Measurements from ENCODE around the gene CSF3.

CSF3 gene

DNA sequence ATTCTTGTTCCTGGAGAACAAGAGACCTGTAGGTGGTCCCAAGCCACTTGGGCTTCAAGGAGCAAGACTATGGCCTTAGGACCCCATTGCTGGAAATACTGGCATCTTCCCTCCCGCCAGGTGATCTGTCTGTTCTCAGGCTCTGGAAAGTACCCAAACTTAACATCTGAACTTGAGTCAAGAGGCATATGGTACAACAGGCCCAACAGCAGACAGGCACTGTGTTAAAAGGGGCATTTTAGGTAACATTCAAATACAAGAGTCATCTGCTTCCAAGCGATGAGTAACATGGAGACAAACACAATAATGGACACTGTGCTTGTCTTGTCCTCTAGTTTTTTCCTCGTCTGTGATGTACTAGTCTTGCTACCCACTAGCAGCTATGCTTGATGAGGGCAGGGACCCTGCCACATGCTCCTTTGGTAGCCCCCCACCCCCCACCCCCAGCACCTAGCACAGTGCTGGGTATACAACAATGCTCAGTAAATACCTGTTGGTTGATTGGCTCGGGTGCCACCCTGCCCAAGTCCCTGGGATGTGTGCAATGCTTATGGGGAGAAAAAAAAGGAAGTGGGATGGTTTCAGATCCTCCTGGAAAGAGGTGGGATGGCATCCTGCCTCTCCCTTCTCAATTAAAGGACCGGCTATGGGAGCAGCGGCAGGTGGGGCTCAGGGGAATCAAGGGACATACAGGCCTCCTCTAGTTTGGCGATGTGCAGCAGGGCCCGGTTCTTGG lies 19.4 kb downstream of the CSF3 start:
- no peak for DNase-seq (ENCODE audit: low read depth, low spot score)
- Histone ChIP-seq H3K36me3 (ENCODE audit: insufficient read depth, insufficient read length, low read length) (peaks cover 69% of the 10 kb centered on the region), H3K9ac (ENCODE audit: insufficient read length, low read depth) (peak overlapping the region; percentile 65), H3K4me3 (ENCODE audit: insufficient read length, low read depth) (no peak overlapping the region), H3K9me3 (ENCODE audit: insufficient read depth, low read length) (no peaks in the 10 kb centered on the region), H3K27me3 (ENCODE audit: insufficient read depth, insufficient read length) (no peaks in the 10 kb centered on the region), H3K4me1 (ENCODE audit: insufficient read depth, insufficient read length) (peaks cover 6% of the 10 kb centered on the region)
- TF ChIP-seq YY1 (IDR thresholded peaks at IDR 0.05; ENCODE audit: insufficient read depth, insufficient read length) = no peak

DNA sequence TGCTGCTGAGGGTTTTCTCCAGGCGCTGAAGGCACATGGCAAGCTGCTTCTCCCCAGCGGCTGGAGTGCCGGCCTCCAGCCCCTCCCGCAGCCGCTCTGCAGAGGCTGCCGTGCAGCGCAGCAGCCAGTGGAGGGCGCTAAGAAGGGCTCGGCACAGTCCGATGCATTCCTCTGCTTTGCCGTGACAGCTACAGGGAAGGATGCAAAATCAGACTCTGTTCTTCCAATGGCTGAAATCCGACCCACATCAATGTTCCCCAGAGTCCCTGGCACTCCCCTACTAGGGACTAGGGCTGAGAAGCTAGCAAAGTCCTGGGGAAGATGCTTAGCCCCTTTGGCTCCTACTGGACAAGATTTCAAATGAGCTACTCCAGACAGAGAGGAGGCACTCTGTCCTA lies 19.9 kb downstream of the CSF3 start:
- DNase-seq (ENCODE audit: low read depth, low spot score) = peak; percentile 52
- no peak for TF ChIP-seq YY1 (IDR thresholded peaks at IDR 0.05; ENCODE audit: insufficient read depth, insufficient read length)
- no peak for TF ChIP-seq SUZ12 (IDR thresholded peaks at IDR 0.05; ENCODE audit: extremely low read depth, insufficient read depth, insufficient read length)
- no peak for TF ChIP-seq ZNF274 (IDR thresholded peaks at IDR 0.05; ENCODE audit: low read depth, low read length)
- Histone ChIP-seq H3K9ac (ENCODE audit: insufficient read length, low read depth) (peak overlapping the region; percentile 65), H3K27me3 (ENCODE audit: insufficient read depth, insufficient read length) (no peaks in the 10 kb centered on the region), H3K9me3 (ENCODE audit: insufficient read depth, low read length) (no peaks in the 10 kb centered on the region), H3K36me3 (ENCODE audit: insufficient read depth, insufficient read length, low read length) (peaks cover 63% of the 10 kb centered on the region), H3K4me3 (ENCODE audit: insufficient read length, low read depth) (no peak overlapping the region), H3K4me1 (ENCODE audit: insufficient read depth, insufficient read length) (peaks cover 6% of the 10 kb centered on the region)

DNA sequence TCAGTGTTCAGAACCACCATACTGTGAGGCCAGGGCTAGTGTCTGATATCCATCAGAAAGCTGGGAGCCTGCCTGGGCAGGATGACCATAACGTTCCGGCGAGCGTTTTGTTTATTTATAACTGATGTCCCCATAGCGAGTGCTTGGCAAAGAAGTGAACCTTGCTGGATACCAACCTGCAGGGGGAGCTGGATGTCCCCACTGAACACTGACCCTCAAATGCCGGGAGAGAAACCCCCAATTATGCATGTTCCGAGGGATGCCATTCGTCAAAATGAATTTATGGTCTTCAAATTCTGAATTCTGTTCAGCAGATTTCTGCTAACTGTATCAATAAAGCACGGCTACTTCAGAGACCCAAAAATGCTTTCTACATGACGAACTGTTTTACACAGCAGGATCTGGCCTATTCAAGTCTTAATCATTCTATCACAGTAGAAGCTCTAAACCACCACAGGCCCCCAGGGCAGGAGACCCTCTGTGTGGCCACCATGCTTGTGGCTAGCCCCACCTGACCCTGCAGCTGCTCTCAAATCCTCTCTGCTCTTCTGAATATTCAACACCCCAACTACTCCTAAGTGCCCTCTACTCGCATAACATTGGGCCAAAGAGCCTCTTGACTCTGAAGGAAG lies 23.8 kb downstream of the CSF3 start:
- H3K9me3 ChIP-seq (ENCODE audit: insufficient read depth, low read length) = no peaks in the 10 kb centered on the region
- peak; percentile 52 for DNase-seq (ENCODE audit: low read depth, low spot score)
- peaks cover 38% of the 10 kb centered on the region for H3K36me3 ChIP-seq (ENCODE audit: insufficient read depth, insufficient read length, low read length)
- no peak overlapping the region for H3K9ac ChIP-seq (ENCODE audit: insufficient read length, low read depth)
- no peaks in the 10 kb centered on the region for H3K27me3 ChIP-seq (ENCODE audit: insufficient read depth, insufficient read length)
- H3K4me3 ChIP-seq (ENCODE audit: insufficient read length, low read depth) = no peak overlapping the region
- no peak for TF ChIP-seq ZNF274 (IDR thresholded peaks at IDR 0.05; ENCODE audit: low read depth, low read length)
- no peak for TF ChIP-seq SUZ12 (IDR thresholded peaks at IDR 0.05; ENCODE audit: extremely low read depth, insufficient read depth, insufficient read length)
- no peak for TF ChIP-seq YY1 (IDR thresholded peaks at IDR 0.05; ENCODE audit: insufficient read depth, insufficient read length)
- H3K4me1 ChIP-seq (ENCODE audit: insufficient read depth, insufficient read length) = peaks cover 6% of the 10 kb centered on the region

DNA sequence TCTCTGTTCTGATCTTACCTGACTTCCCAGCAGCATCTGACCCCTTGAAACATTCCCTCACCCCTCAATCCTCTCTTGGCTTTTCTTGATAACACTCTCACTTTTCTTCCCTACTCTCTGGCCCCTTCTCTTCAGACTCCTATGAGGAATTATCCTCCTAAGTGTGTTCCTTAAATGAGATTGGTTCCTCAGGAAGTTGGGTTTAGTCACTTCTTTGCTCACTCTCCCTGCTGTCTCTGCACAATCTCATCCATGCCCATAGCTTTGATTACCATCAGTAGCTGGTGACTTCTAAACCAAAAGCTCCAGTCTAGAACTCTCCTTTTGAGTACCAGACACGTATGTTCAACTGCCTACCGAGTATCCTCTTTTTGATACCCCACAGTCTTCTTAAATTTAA lies 26.0 kb downstream of the CSF3 start:
- H3K4me1 ChIP-seq (ENCODE audit: insufficient read depth, insufficient read length) = no peaks in the 10 kb centered on the region
- no peaks in the 10 kb centered on the region for H3K27me3 ChIP-seq (ENCODE audit: insufficient read depth, insufficient read length)
- no peak for TF ChIP-seq SUZ12 (IDR thresholded peaks at IDR 0.05; ENCODE audit: extremely low read depth, insufficient read depth, insufficient read length)
- no peak for TF ChIP-seq ZNF274 (IDR thresholded peaks at IDR 0.05; ENCODE audit: low read depth, low read length)
- TF ChIP-seq YY1 (IDR thresholded peaks at IDR 0.05; ENCODE audit: insufficient read depth, insufficient read length) = no peak
- no peak for DNase-seq (ENCODE audit: low read depth, low spot score)
- no peak overlapping the region for H3K4me3 ChIP-seq (ENCODE audit: insufficient read length, low read depth)
- H3K36me3 ChIP-seq (ENCODE audit: insufficient read depth, insufficient read length, low read length) = peaks cover 26% of the 10 kb centered on the region
- H3K9ac ChIP-seq (ENCODE audit: insufficient read length, low read depth) = no peak overlapping the region
- no peaks in the 10 kb centered on the region for H3K9me3 ChIP-seq (ENCODE audit: insufficient read depth, low read length)

GRCh38 chr17:40056379-40057015 lies 41.3 kb downstream of the CSF3 start:
- H3K9ac ChIP-seq (ENCODE audit: insufficient read length, low read depth) = peak overlapping the region; percentile 39
- TF ChIP-seq ZNF274 (IDR thresholded peaks at IDR 0.05; ENCODE audit: low read depth, low read length) (no peak), SUZ12 (IDR thresholded peaks at IDR 0.05; ENCODE audit: extremely low read depth, insufficient read depth, insufficient read length) (no peak), YY1 (IDR thresholded peaks at IDR 0.05; ENCODE audit: insufficient read depth, insufficient read length) (no peak)
- peaks cover 5% of the 10 kb centered on the region for H3K27me3 ChIP-seq (ENCODE audit: insufficient read depth, insufficient read length)
- no peak for DNase-seq (ENCODE audit: low read depth, low spot score)
- H3K9me3 ChIP-seq (ENCODE audit: insufficient read depth, low read length) = no peaks in the 10 kb centered on the region
- peaks cover 12% of the 10 kb centered on the region for H3K4me1 ChIP-seq (ENCODE audit: insufficient read depth, insufficient read length)
- H3K4me3 ChIP-seq (ENCODE audit: insufficient read length, low read depth) = no peak overlapping the region
- H3K36me3 ChIP-seq (ENCODE audit: insufficient read depth, insufficient read length, low read length) = peaks cover 19% of the 10 kb centered on the region

- TF ChIP-seq YY1 (IDR thresholded peaks at IDR 0.05; ENCODE audit: insufficient read depth, insufficient read length) (no peak), SUZ12 (IDR thresholded peaks at IDR 0.05; ENCODE audit: extremely low read depth, insufficient read depth, insufficient read length) (no peak), ZNF274 (IDR thresholded peaks at IDR 0.05; ENCODE audit: low read depth, low read length) (no peak)
- H3K27me3 ChIP-seq (ENCODE audit: insufficient read depth, insufficient read length) = peaks cover 7% of the 10 kb centered on the region
- H3K4me3 ChIP-seq (ENCODE audit: insufficient read length, low read depth) = no peak overlapping the region
- H3K9ac ChIP-seq (ENCODE audit: insufficient read length, low read depth) = no peak overlapping the region
- H3K4me1 ChIP-seq (ENCODE audit: insufficient read depth, insufficient read length) = peaks cover 14% of the 10 kb centered on the region
- H3K36me3 ChIP-seq (ENCODE audit: insufficient read depth, insufficient read length, low read length) = peaks cover 2% of the 10 kb centered on the region
- no peaks in the 10 kb centered on the region for H3K9me3 ChIP-seq (ENCODE audit: insufficient read depth, low read length)
- DNase-seq (ENCODE audit: low read depth, low spot score) = no peak
Observed at GRCh38 chr17:40058186-40058784, 43.0 kb downstream of the CSF3 start.

DNA sequence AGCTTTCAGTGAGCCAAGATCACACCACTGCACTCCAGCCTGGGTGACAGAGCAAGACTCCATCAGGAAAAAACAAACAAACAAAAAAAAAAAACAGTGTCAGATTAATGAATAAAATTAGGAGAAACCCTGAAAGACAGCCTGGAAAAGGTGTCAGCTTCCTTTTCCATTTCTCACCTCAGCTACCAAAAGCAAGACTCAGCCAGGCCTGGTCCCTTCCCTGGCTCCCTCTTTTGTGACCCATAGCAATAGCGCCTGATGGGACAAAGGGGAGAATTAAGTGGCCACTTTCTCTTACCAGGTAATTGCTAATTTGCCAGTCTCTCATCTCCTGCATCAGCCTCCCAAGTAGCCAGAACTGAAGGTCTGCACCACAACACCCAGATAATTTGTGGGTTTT lies 43.6 kb downstream of the CSF3 start:
- Histone ChIP-seq H3K9me3 (ENCODE audit: insufficient read depth, low read length) (no peaks in the 10 kb centered on the region), H3K4me1 (ENCODE audit: insufficient read depth, insufficient read length) (peaks cover 15% of the 10 kb centered on the region), H3K36me3 (ENCODE audit: insufficient read depth, insufficient read length, low read length) (no peaks in the 10 kb centered on the region), H3K9ac (ENCODE audit: insufficient read length, low read depth) (no peak overlapping the region), H3K27me3 (ENCODE audit: insufficient read depth, insufficient read length) (peaks cover 7% of the 10 kb centered on the region), H3K4me3 (ENCODE audit: insufficient read length, low read depth) (no peak overlapping the region)
- DNase-seq (ENCODE audit: low read depth, low spot score) = no peak
- TF ChIP-seq ZNF274 (IDR thresholded peaks at IDR 0.05; ENCODE audit: low read depth, low read length) (no peak), YY1 (IDR thresholded peaks at IDR 0.05; ENCODE audit: insufficient read depth, insufficient read length) (no peak), SUZ12 (IDR thresholded peaks at IDR 0.05; ENCODE audit: extremely low read depth, insufficient read depth, insufficient read length) (no peak)

All from NT2/D1 (cell line).